Body of pancreas (tissue), 4 donors: ENCODE results near the gene MAD2L2.

Source experiments
- POLR2A ChIP-seq, 3 donors: fragments of 450-650 bp; IDR thresholded peaks; one replicate each; pipeline ENCODE4 v1.6.1; 2016; ENCODE audit warnings: antibody characterized with exemption in 3 of 3, mild to moderate bottlenecking in 2 of 3
- TF ChIP-seq, protein P1 (sequence below), 7 experiments: fragments of 450-650 bp in 4 of 7; fragments of 200-600 bp in 3 of 7; sonication (generic) in 3 of 7; IDR thresholded peaks; one replicate each; pipeline ENCODE4 v1.5.1; 2016 to 2019; ENCODE audit warnings: antibody characterized with exemption in 7 of 7

- TF ChIP-seq, protein P1, sequence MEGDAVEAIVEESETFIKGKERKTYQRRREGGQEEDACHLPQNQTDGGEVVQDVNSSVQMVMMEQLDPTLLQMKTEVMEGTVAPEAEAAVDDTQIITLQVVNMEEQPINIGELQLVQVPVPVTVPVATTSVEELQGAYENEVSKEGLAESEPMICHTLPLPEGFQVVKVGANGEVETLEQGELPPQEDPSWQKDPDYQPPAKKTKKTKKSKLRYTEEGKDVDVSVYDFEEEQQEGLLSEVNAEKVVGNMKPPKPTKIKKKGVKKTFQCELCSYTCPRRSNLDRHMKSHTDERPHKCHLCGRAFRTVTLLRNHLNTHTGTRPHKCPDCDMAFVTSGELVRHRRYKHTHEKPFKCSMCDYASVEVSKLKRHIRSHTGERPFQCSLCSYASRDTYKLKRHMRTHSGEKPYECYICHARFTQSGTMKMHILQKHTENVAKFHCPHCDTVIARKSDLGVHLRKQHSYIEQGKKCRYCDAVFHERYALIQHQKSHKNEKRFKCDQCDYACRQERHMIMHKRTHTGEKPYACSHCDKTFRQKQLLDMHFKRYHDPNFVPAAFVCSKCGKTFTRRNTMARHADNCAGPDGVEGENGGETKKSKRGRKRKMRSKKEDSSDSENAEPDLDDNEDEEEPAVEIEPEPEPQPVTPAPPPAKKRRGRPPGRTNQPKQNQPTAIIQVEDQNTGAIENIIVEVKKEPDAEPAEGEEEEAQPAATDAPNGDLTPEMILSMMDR (IDR thresholded peaks at IDR 0.05), result no peak
- no peak for TF ChIP-seq POLR2A (IDR thresholded peaks at IDR 0.05)
Observed at GRCh38 chr1:11634365-11635192, 46.4 kb downstream of the MAD2L2 start.
